GM18873 (cell line): ENCODE measurements around the gene TRIM14.
"Not testable (repeated sequence)": the region's sequence is repeated elsewhere in the genome, so short reads cannot be mapped to it uniquely, and the experiment has no call there.

Experiments
- ATAC-seq: cut with Tn5 transposase; IDR thresholded peaks from one replicate; pipeline ENCODE4 v1.9.1; 2021; ENCODE audit warnings: mild to moderate bottlenecking, moderate library complexity, moderate number of reproducible peaks; ENCODE audit not compliant: unreplicated experiment, low FRiP score

TRIM14 gene

DNA sequence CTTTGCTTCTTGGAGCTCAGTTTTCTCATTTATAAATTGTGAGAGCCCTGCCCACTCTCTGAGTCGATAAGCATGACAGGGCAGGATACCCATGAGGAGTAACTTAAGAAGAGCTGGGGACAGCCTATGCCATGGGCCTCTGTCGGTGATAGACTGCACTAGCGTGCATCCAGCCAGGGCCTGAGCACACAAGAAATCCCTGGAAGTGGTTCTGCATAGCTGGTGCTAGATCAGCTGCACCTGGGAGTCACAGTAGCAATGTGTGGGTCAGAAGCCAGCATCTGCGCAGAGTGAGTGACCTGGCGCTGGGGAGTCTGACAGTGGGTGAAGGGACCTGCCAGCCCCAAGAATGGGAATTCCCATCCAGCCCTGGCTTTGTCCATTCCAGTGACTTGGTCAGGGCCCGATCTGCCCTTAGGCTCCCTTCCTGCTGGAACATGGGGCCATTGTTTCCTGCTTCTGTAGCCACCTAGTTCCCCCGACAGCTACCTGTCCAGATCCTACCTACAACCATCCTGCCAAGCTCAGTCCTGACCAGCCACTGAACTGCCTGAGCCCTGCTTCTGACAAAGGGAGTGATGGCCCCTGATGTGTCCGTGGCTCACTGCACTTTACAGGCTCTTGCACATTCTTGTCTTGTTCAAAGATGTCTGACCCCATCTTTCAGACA lies 98.4 kb downstream of the TRIM14 start:
- ATAC-seq: no peak

DNA sequence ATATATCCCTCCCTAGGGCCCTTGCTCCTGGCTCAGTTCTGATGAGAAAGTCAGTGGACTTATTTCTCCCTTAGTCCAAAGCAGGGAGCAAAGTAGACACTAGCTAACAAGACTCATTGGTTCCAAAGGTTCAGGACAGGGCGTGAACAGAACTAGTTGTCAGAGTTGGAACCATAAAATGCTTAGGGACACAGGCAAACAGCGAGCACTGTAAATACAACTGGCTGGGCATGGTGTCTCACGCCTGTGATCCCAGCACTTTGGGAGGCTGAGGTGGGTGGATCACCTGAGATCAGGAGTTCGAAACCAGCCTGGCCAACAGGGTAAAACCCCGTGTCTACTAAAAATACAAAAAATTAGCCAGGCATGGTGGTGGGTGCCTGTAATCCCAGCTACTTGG lies 99.2 kb downstream of the TRIM14 start:
- not testable (repeated sequence) for ATAC-seq
